ENCODE measurements around the gene ASAP3. TPM values are rescaled to one million over a fixed set of nuclear protein-coding genes. Genes with fewer than 3 reads are reported as not detected.

Gene ASAP3
- total and polyA plus RNA-seq, 4 donors = 33.3 to 60.6 (median 38.1) TPM

- WGBS (ENCODE audit: insufficient coverage) = 92% methylated on average over 3 of the region's 5 CpGs
- peaks cover 13% of the 10 kb centered on the region for H3K4me1 ChIP-seq (ENCODE audit: control insufficient read depth, insufficient read depth, low read length)
- H3K27me3 ChIP-seq (ENCODE audit: control insufficient read depth, insufficient read depth, low read length) = no peaks in the 10 kb centered on the region
- no peak for DNase-seq (ENCODE audit: low read depth in 4 of 6, low spot score in 6 of 6)
- H3K4me3 ChIP-seq (ENCODE audit: low read depth, low read length) = no peak overlapping the region
- H3K9me3 ChIP-seq (ENCODE audit: control insufficient read depth, insufficient read depth, low read length) = no peaks in the 10 kb centered on the region
- H3K27ac ChIP-seq (ENCODE audit: low read depth, low read length) = no peak overlapping the region
- peaks cover 33% of the 10 kb centered on the region for H3K36me3 ChIP-seq (ENCODE audit: control insufficient read depth, insufficient read depth, low read length)
Measured at GRCh38 chr1:23456226-23456625, 27.8 kb downstream of the ASAP3 start.

GRCh38 chr1:23453455-23454000 lies 30.5 kb downstream of the ASAP3 start:
- no peak overlapping the region for H3K27ac ChIP-seq (ENCODE audit: low read depth, low read length)
- no peak overlapping the region for H3K4me3 ChIP-seq (ENCODE audit: low read depth, low read length)
- no peak for DNase-seq (ENCODE audit: low read depth in 4 of 6, low spot score in 6 of 6)
- no peaks in the 10 kb centered on the region for H3K9me3 ChIP-seq (ENCODE audit: control insufficient read depth, insufficient read depth, low read length)
- 100% methylated on average over 3 of the region's 3 CpGs for WGBS (ENCODE audit: insufficient coverage)
- peaks cover 34% of the 10 kb centered on the region for H3K36me3 ChIP-seq (ENCODE audit: control insufficient read depth, insufficient read depth, low read length)
- no peaks in the 10 kb centered on the region for H3K27me3 ChIP-seq (ENCODE audit: control insufficient read depth, insufficient read depth, low read length)
- H3K4me1 ChIP-seq (ENCODE audit: control insufficient read depth, insufficient read depth, low read length) = peaks cover 14% of the 10 kb centered on the region

GRCh38 chr1:23452011-23452411 lies 32.0 kb downstream of the ASAP3 start:
- H3K36me3 ChIP-seq (ENCODE audit: control insufficient read depth, insufficient read depth, low read length) = peaks cover 34% of the 10 kb centered on the region
- H3K9me3 ChIP-seq (ENCODE audit: control insufficient read depth, insufficient read depth, low read length) = no peaks in the 10 kb centered on the region
- peaks cover 14% of the 10 kb centered on the region for H3K4me1 ChIP-seq (ENCODE audit: control insufficient read depth, insufficient read depth, low read length)
- 68% methylated on average over 5 of the region's 5 CpGs for WGBS (ENCODE audit: insufficient coverage)
- no peak overlapping the region for H3K4me3 ChIP-seq (ENCODE audit: low read depth, low read length)
- no peaks in the 10 kb centered on the region for H3K27me3 ChIP-seq (ENCODE audit: control insufficient read depth, insufficient read depth, low read length)
- DNase-seq (ENCODE audit: low read depth in 4 of 6, low spot score in 6 of 6) = peak in 1 of 6 donors; percentile 39
- no peak overlapping the region for H3K27ac ChIP-seq (ENCODE audit: low read depth, low read length)

- H3K4me3 ChIP-seq (ENCODE audit: low read depth, low read length) = no peak overlapping the region
- H3K4me1 ChIP-seq (ENCODE audit: control insufficient read depth, insufficient read depth, low read length) = peaks cover 14% of the 10 kb centered on the region
- no peak for DNase-seq (ENCODE audit: low read depth in 4 of 6, low spot score in 6 of 6)
- no peaks in the 10 kb centered on the region for H3K27me3 ChIP-seq (ENCODE audit: control insufficient read depth, insufficient read depth, low read length)
- H3K9me3 ChIP-seq (ENCODE audit: control insufficient read depth, insufficient read depth, low read length) = no peaks in the 10 kb centered on the region
- H3K27ac ChIP-seq (ENCODE audit: low read depth, low read length) = no peak overlapping the region
- no CpG with 5 or more reads among the region's 1 CpG for WGBS (ENCODE audit: insufficient coverage)
- H3K36me3 ChIP-seq (ENCODE audit: control insufficient read depth, insufficient read depth, low read length) = peaks cover 34% of the 10 kb centered on the region
Measured at GRCh38 chr1:23451441-23451840, 32.5 kb downstream of the ASAP3 start.

- Histone ChIP-seq H3K4me3 (ENCODE audit: low read depth, low read length) (no peak overlapping the region), H3K9me3 (ENCODE audit: control insufficient read depth, insufficient read depth, low read length) (no peaks in the 10 kb centered on the region), H3K36me3 (ENCODE audit: control insufficient read depth, insufficient read depth, low read length) (peaks cover 31% of the 10 kb centered on the region), H3K27ac (ENCODE audit: low read depth, low read length) (no peak overlapping the region), H3K27me3 (ENCODE audit: control insufficient read depth, insufficient read depth, low read length) (no peaks in the 10 kb centered on the region), H3K4me1 (ENCODE audit: control insufficient read depth, insufficient read depth, low read length) (peaks cover 14% of the 10 kb centered on the region)
- DNase-seq (ENCODE audit: low read depth in 4 of 6, low spot score in 6 of 6) = no peak
- 75% methylated on average over 2 of the region's 4 CpGs for WGBS (ENCODE audit: insufficient coverage)
Measured at GRCh38 chr1:23450894-23451293, 33.1 kb downstream of the ASAP3 start.

- no peak overlapping the region for H3K4me3 ChIP-seq (ENCODE audit: low read depth, low read length)
- H3K4me1 ChIP-seq (ENCODE audit: control insufficient read depth, insufficient read depth, low read length) = peaks cover 14% of the 10 kb centered on the region
- peak in 1 of 6 donors; percentile 32 for DNase-seq (ENCODE audit: low read depth in 4 of 6, low spot score in 6 of 6)
- peaks cover 22% of the 10 kb centered on the region for H3K36me3 ChIP-seq (ENCODE audit: control insufficient read depth, insufficient read depth, low read length)
- 74% methylated on average over 2 of the region's 4 CpGs for WGBS (ENCODE audit: insufficient coverage)
- no peaks in the 10 kb centered on the region for H3K27me3 ChIP-seq (ENCODE audit: control insufficient read depth, insufficient read depth, low read length)
- H3K27ac ChIP-seq (ENCODE audit: low read depth, low read length) = no peak overlapping the region
- no peaks in the 10 kb centered on the region for H3K9me3 ChIP-seq (ENCODE audit: control insufficient read depth, insufficient read depth, low read length)
Measured at GRCh38 chr1:23449958-23450357, 34.0 kb downstream of the ASAP3 start.

GRCh38 chr1:23449306-23449705 lies 34.7 kb downstream of the ASAP3 start:
- DNase-seq (ENCODE audit: low read depth in 4 of 6, low spot score in 6 of 6) = no peak
- H3K36me3 ChIP-seq (ENCODE audit: control insufficient read depth, insufficient read depth, low read length) = peaks cover 18% of the 10 kb centered on the region
- H3K9me3 ChIP-seq (ENCODE audit: control insufficient read depth, insufficient read depth, low read length) = no peaks in the 10 kb centered on the region
- H3K27ac ChIP-seq (ENCODE audit: low read depth, low read length) = no peak overlapping the region
- peaks cover 14% of the 10 kb centered on the region for H3K4me1 ChIP-seq (ENCODE audit: control insufficient read depth, insufficient read depth, low read length)
- WGBS (ENCODE audit: insufficient coverage) = 100% methylated on average over 5 of the region's 6 CpGs
- no peak overlapping the region for H3K4me3 ChIP-seq (ENCODE audit: low read depth, low read length)
- no peaks in the 10 kb centered on the region for H3K27me3 ChIP-seq (ENCODE audit: control insufficient read depth, insufficient read depth, low read length)

GRCh38 chr1:23448846-23449245 lies 35.1 kb downstream of the ASAP3 start:
- Histone ChIP-seq H3K4me3 (ENCODE audit: low read depth, low read length) (no peak overlapping the region), H3K9me3 (ENCODE audit: control insufficient read depth, insufficient read depth, low read length) (no peaks in the 10 kb centered on the region), H3K4me1 (ENCODE audit: control insufficient read depth, insufficient read depth, low read length) (peaks cover 14% of the 10 kb centered on the region), H3K36me3 (ENCODE audit: control insufficient read depth, insufficient read depth, low read length) (peaks cover 18% of the 10 kb centered on the region), H3K27ac (ENCODE audit: low read depth, low read length) (no peak overlapping the region), H3K27me3 (ENCODE audit: control insufficient read depth, insufficient read depth, low read length) (no peaks in the 10 kb centered on the region)
- DNase-seq (ENCODE audit: low read depth in 4 of 6, low spot score in 6 of 6) = no peak
- WGBS (ENCODE audit: insufficient coverage) = no CpG with 5 or more reads among the region's 1 CpG

- Histone ChIP-seq H3K27ac (ENCODE audit: low read depth, low read length) (no peak overlapping the region), H3K4me3 (ENCODE audit: low read depth, low read length) (no peak overlapping the region), H3K27me3 (ENCODE audit: control insufficient read depth, insufficient read depth, low read length) (no peaks in the 10 kb centered on the region), H3K4me1 (ENCODE audit: control insufficient read depth, insufficient read depth, low read length) (peaks cover 6% of the 10 kb centered on the region), H3K9me3 (ENCODE audit: control insufficient read depth, insufficient read depth, low read length) (no peaks in the 10 kb centered on the region), H3K36me3 (ENCODE audit: control insufficient read depth, insufficient read depth, low read length) (peaks cover 13% of the 10 kb centered on the region)
- 94% methylated on average over 7 of the region's 8 CpGs for WGBS (ENCODE audit: insufficient coverage)
- peak in 2 of 6 donors; percentile 27 to 62 for DNase-seq (ENCODE audit: low read depth in 4 of 6, low spot score in 6 of 6)
Measured at GRCh38 chr1:23446661-23447310, 37.2 kb downstream of the ASAP3 start.

All from spinal cord (tissue), 10 donors.